NB4 (cell line): ENCODE results near the gene MAGI1.

Experiments used
- CTCF ChIP-seq: IDR thresholded peaks from one replicate; pipeline ENCODE4 v1.5.1; 2012; ENCODE audit warnings: low read depth, low read length
- POLR2A ChIP-seq: IDR thresholded peaks from 2 replicates; pipeline ENCODE4 v1.6.1; 2011; ENCODE audit warnings: mild to moderate bottlenecking; ENCODE audit not compliant: insufficient read length; ENCODE audit errors: extremely low read depth

- TF ChIP-seq POLR2A (no peak), CTCF (no peak)
These were observed 715.8 kb downstream of the MAGI1 start for GRCh38 chr3:65322910-65323309.
